Nephron (organoid): ENCODE results near the gene LAMB3.

Experiments used
- H3K27ac Mint-ChIP-seq, 3 experiments: 2 replicates each; pipeline ENCODE4 v1.8.0; 2020; ENCODE audit warnings: mixed read lengths in 3 of 3, mild to moderate bottlenecking in 2 of 3, moderate library complexity in 1 of 3
- H3K27me3 Mint-ChIP-seq: 2 replicates; pipeline ENCODE4 v1.8.0; 2021; ENCODE audit warnings: low read depth, mild to moderate bottlenecking, moderate library complexity, mixed read lengths
- H3K36me3 Mint-ChIP-seq: 2 replicates; pipeline ENCODE4 v1.8.0; 2020; ENCODE audit warnings: low read depth, mixed read lengths
- H3K4me1 Mint-ChIP-seq: 2 replicates; pipeline ENCODE4 v1.8.0; 2020; ENCODE audit warnings: mixed read lengths
- H3K4me3 Mint-ChIP-seq, 3 experiments: 2 replicates each; pipeline ENCODE4 v1.8.0; 2020; ENCODE audit warnings: mild to moderate bottlenecking in 3 of 3, mixed read lengths in 3 of 3, moderate library complexity in 2 of 3
- H3K9me3 Mint-ChIP-seq: 2 replicates; pipeline ENCODE4 v1.8.0; 2020; ENCODE audit warnings: mixed read lengths
- CTCF ChIP-seq, 3 experiments: fragments of 200-600 bp; sonication (generic); IDR thresholded peaks; one replicate each; pipeline ENCODE4 v1.5.0; 2021; ENCODE audit warnings: antibody characterized with exemption in 3 of 3; ENCODE audit not compliant: unreplicated experiment in 3 of 3

The LAMB3 gene

GRCh38 chr1:209595599-209596285 is 56.5 kb downstream of the LAMB3 start:
- TF ChIP-seq CTCF (IDR thresholded peaks at IDR 0.05; ENCODE audit: unreplicated experiment in 3 of 3) = no peak
- Mint-ChIP-seq H3K27ac (no peak overlapping the region), H3K4me3 (no peak overlapping the region), H3K36me3 (no peaks in the 10 kb centered on the region), H3K4me1 (peaks cover 32% of the 10 kb centered on the region), H3K27me3 (no peaks in the 10 kb centered on the region), H3K9me3 (no peaks in the 10 kb centered on the region)

- Mint-ChIP-seq H3K4me3 (peak overlapping the region in 1 of 3 experiments; percentile 14), H3K27ac (peak overlapping the region in 1 of 3 experiments; percentile 54), H3K4me1 (peaks cover 39% of the 10 kb centered on the region), H3K27me3 (no peaks in the 10 kb centered on the region), H3K36me3 (no peaks in the 10 kb centered on the region), H3K9me3 (no peaks in the 10 kb centered on the region)
- TF ChIP-seq CTCF (IDR thresholded peaks at IDR 0.05; ENCODE audit: unreplicated experiment in 3 of 3) = no peak
Observed at GRCh38 chr1:209595028-209595427, 57.2 kb downstream of the LAMB3 start.

GRCh38 chr1:209594440-209594839 is 57.8 kb downstream of the LAMB3 start:
- H3K36me3 Mint-ChIP-seq = no peaks in the 10 kb centered on the region
- no peaks in the 10 kb centered on the region for H3K27me3 Mint-ChIP-seq
- peaks cover 44% of the 10 kb centered on the region for H3K4me1 Mint-ChIP-seq
- TF ChIP-seq CTCF (IDR thresholded peaks at IDR 0.05; ENCODE audit: unreplicated experiment in 3 of 3) = no peak
- H3K4me3 Mint-ChIP-seq = no peak overlapping the region
- no peak overlapping the region for H3K27ac Mint-ChIP-seq
- H3K9me3 Mint-ChIP-seq = no peaks in the 10 kb centered on the region

GRCh38 chr1:209593747-209594146 is 58.5 kb downstream of the LAMB3 start:
- no peak for TF ChIP-seq CTCF (IDR thresholded peaks at IDR 0.05; ENCODE audit: unreplicated experiment in 3 of 3)
- H3K9me3 Mint-ChIP-seq = no peaks in the 10 kb centered on the region
- H3K36me3 Mint-ChIP-seq = no peaks in the 10 kb centered on the region
- no peak overlapping the region for H3K4me3 Mint-ChIP-seq
- H3K27ac Mint-ChIP-seq = peak overlapping the region in 1 of 3 experiments; percentile 4
- H3K27me3 Mint-ChIP-seq = no peaks in the 10 kb centered on the region
- peaks cover 46% of the 10 kb centered on the region for H3K4me1 Mint-ChIP-seq

GRCh38 chr1:209590405-209590804 is 61.8 kb downstream of the LAMB3 start:
- peaks cover 9% of the 10 kb centered on the region for H3K27me3 Mint-ChIP-seq
- peaks cover 38% of the 10 kb centered on the region for H3K4me1 Mint-ChIP-seq
- H3K27ac Mint-ChIP-seq = peak overlapping the region; percentile 37 to 77 (median 56)
- no peaks in the 10 kb centered on the region for H3K36me3 Mint-ChIP-seq
- no peaks in the 10 kb centered on the region for H3K9me3 Mint-ChIP-seq
- peak overlapping the region in 1 of 3 experiments; percentile 11 for H3K4me3 Mint-ChIP-seq
- TF ChIP-seq CTCF (IDR thresholded peaks at IDR 0.05; ENCODE audit: unreplicated experiment in 3 of 3) = peak; percentile 34 to 43 (median 35)

- no peaks in the 10 kb centered on the region for H3K9me3 Mint-ChIP-seq
- no peaks in the 10 kb centered on the region for H3K36me3 Mint-ChIP-seq
- H3K27ac Mint-ChIP-seq = peak overlapping the region; percentile 37 to 77 (median 56)
- peaks cover 34% of the 10 kb centered on the region for H3K4me1 Mint-ChIP-seq
- no peak overlapping the region for H3K4me3 Mint-ChIP-seq
- TF ChIP-seq CTCF (IDR thresholded peaks at IDR 0.05; ENCODE audit: unreplicated experiment in 3 of 3) = no peak
- H3K27me3 Mint-ChIP-seq = peaks cover 9% of the 10 kb centered on the region
Observed at GRCh38 chr1:209589863-209590262, 62.4 kb downstream of the LAMB3 start.
